ENCODE results near the gene CDKAL1.
"Not testable (repeated sequence)": the region's sequence is repeated elsewhere in the genome, so short reads cannot be mapped to it uniquely, and the experiment has no call there.

Gene CDKAL1

GRCh38 chr6:20708367-20709124 is 174.3 kb downstream of the CDKAL1 start:
- DNase-seq (ENCODE audit: low read depth) = no peak

GRCh38 chr6:20709451-20709850 is 175.2 kb downstream of the CDKAL1 start:
- DNase-seq (ENCODE audit: low read depth) = no peak

GRCh38 chr6:20710341-20710740 is 176.1 kb downstream of the CDKAL1 start:
- no peak for DNase-seq (ENCODE audit: low read depth)

GRCh38 chr6:20711518-20711917 is 177.3 kb downstream of the CDKAL1 start:
- DNase-seq (ENCODE audit: low read depth) = no peak

GRCh38 chr6:20712011-20712410 is 177.8 kb downstream of the CDKAL1 start:
- no peak for DNase-seq (ENCODE audit: low read depth)

GRCh38 chr6:20715135-20715806 is 181.0 kb downstream of the CDKAL1 start:
- DNase-seq (ENCODE audit: low read depth) = no peak

- DNase-seq (ENCODE audit: low read depth) = no peak
Measured at GRCh38 chr6:20716865-20717264, 182.6 kb downstream of the CDKAL1 start.

- DNase-seq (ENCODE audit: low read depth) = no peak
Measured at GRCh38 chr6:20717743-20718142, 183.5 kb downstream of the CDKAL1 start.

- DNase-seq (ENCODE audit: low read depth) = no peak
Measured at GRCh38 chr6:20718705-20719653, 184.7 kb downstream of the CDKAL1 start.

- no peak for DNase-seq (ENCODE audit: low read depth)
Measured at GRCh38 chr6:20719980-20720379, 185.7 kb downstream of the CDKAL1 start.

- not testable (repeated sequence) for DNase-seq (ENCODE audit: low read depth)
Measured at GRCh38 chr6:20721121-20721520, 186.9 kb downstream of the CDKAL1 start.

GRCh38 chr6:20722455-20722854 is 188.2 kb downstream of the CDKAL1 start:
- no peak for DNase-seq (ENCODE audit: low read depth)

- no peak for DNase-seq (ENCODE audit: low read depth)
Measured at GRCh38 chr6:20723236-20723635, 189.0 kb downstream of the CDKAL1 start.

GRCh38 chr6:20724443-20725190 is 190.4 kb downstream of the CDKAL1 start:
- DNase-seq (ENCODE audit: low read depth) = no peak

GRCh38 chr6:20725235-20725634 is 191.0 kb downstream of the CDKAL1 start:
- not testable (repeated sequence) for DNase-seq (ENCODE audit: low read depth)

- no peak for DNase-seq (ENCODE audit: low read depth)
Measured at GRCh38 chr6:20729086-20729485, 194.8 kb downstream of the CDKAL1 start.

GRCh38 chr6:20732362-20732761 is 198.1 kb downstream of the CDKAL1 start:
- not testable (repeated sequence) for DNase-seq (ENCODE audit: low read depth)

- no peak for DNase-seq (ENCODE audit: low read depth)
Measured at GRCh38 chr6:20732896-20733295, 198.6 kb downstream of the CDKAL1 start.

GRCh38 chr6:20737912-20738311 is 203.7 kb downstream of the CDKAL1 start:
- DNase-seq (ENCODE audit: low read depth) = no peak

GRCh38 chr6:20740088-20740487 is 205.8 kb downstream of the CDKAL1 start:
- no peak for DNase-seq (ENCODE audit: low read depth)

GRCh38 chr6:20740727-20741126 is 206.5 kb downstream of the CDKAL1 start:
- no peak for DNase-seq (ENCODE audit: low read depth)

- no peak for DNase-seq (ENCODE audit: low read depth)
Measured at GRCh38 chr6:20741490-20741889, 207.2 kb downstream of the CDKAL1 start.
